Stimulated activated CD4-positive, alpha-beta T cell treated with anti-CD3 and anti-CD28 coated beads, Interleukin-1b, Interleukin-23, amount 100 ng/mL, for 24 hours (primary cell): ENCODE data around the gene TRIM62.

Experiments
- DNase-seq, 4 experiments: peaks; one replicate each; pipeline ENCODE4 v3.0.0-alpha.2; 2020; ENCODE audit warnings: low read depth in 4 of 4, low spot score in 1 of 4

TRIM62 gene

GRCh38 chr1:33181921-33182341 lies at the start of gene TRIM62:
TSS of gene TRIM62 (minus strand) at chr1:33182043. CDS start at chr1:33181432, 611 bp downstream.
- peak; percentile 52 to 69 (median 60) for DNase-seq

GRCh38 chr1:33231166-33231565 lies 49.3 kb upstream of the TRIM62 start:
- DNase-seq = no peak

GRCh38 chr1:33228935-33229487 lies 47.2 kb upstream of the TRIM62 start:
- DNase-seq = no peak

- DNase-seq = no peak
Observed at GRCh38 chr1:33225586-33225985, 43.7 kb upstream of the TRIM62 start.

GRCh38 chr1:33224166-33224707 lies 42.4 kb upstream of the TRIM62 start:
- DNase-seq = no peak

GRCh38 chr1:33222381-33222780 lies 40.5 kb upstream of the TRIM62 start:
- no peak for DNase-seq

- DNase-seq = no peak
Observed at GRCh38 chr1:33221385-33221758, 39.5 kb upstream of the TRIM62 start.

- DNase-seq = no peak
Observed at GRCh38 chr1:33220676-33221384, 39.0 kb upstream of the TRIM62 start.

GRCh38 chr1:33219886-33220661 lies 38.2 kb upstream of the TRIM62 start:
- DNase-seq = no peak

GRCh38 chr1:33211972-33212371 lies 30.1 kb upstream of the TRIM62 start:
- DNase-seq = no peak

- DNase-seq = no peak
Observed at GRCh38 chr1:33206340-33206739, 24.5 kb upstream of the TRIM62 start.

GRCh38 chr1:33195556-33195955 lies 13.7 kb upstream of the TRIM62 start:
- DNase-seq = no peak

GRCh38 chr1:33191731-33192275 lies 10.0 kb upstream of the TRIM62 start:
- no peak for DNase-seq

GRCh38 chr1:33190701-33191100 lies 8.9 kb upstream of the TRIM62 start:
- no peak for DNase-seq

- no peak for DNase-seq
Observed at GRCh38 chr1:33188572-33189275, 6.9 kb upstream of the TRIM62 start.

- no peak for DNase-seq
Observed at GRCh38 chr1:33186936-33187335, 5.1 kb upstream of the TRIM62 start.

- no peak for DNase-seq
Observed at GRCh38 chr1:33185541-33185940, 3.7 kb upstream of the TRIM62 start.

- no peak for DNase-seq
Observed at GRCh38 chr1:33183306-33183705, 1.5 kb upstream of the TRIM62 start.

- no peak for DNase-seq
Observed at GRCh38 chr1:33182896-33183295, 1.1 kb upstream of the TRIM62 start.

GRCh38 chr1:33182401-33182841 lies 578 bp upstream of the TRIM62 start:
- DNase-seq = no peak
